Activated CD8-positive, alpha-beta T cell treated with anti-CD3 and anti-CD28 coated beads for 36 hours (primary cell): ENCODE results near the gene GPT2. TPM values are rescaled to one million over a fixed set of nuclear protein-coding genes. Genes with fewer than 3 reads are reported as not detected.

Source experiments
- ATAC-seq: fragments of 200-7000 bp; cut with Tn5 transposase; one replicate; pipeline ENCODE4 v1.10.0; 2021; ENCODE audit warnings: mild to moderate bottlenecking, moderate library complexity
- CTCF ChIA-PET: fragments of 350-600 bp; sonication (Branson Sonifier 250); formaldehyde crosslinking; loops from one replicate; lab custom pipeline; 2021; ENCODE audit warnings: antibody characterized with exemption; lab: Charles Lee
- POLR2A ChIA-PET: fragments of 350-600 bp; sonication (Branson Sonifier 250); formaldehyde crosslinking; loops from one replicate; lab custom pipeline; 2021; ENCODE audit warnings: antibody characterized with exemption; lab: Charles Lee
- DNase-seq: peaks from one replicate; pipeline ENCODE4 v3.0.0-alpha.2; 2020
- H3K27ac Mint-ChIP-seq: one replicate; pipeline ENCODE4 v1.8.0; 2021; ENCODE audit warnings: mild to moderate bottlenecking, mixed read lengths
- H3K27me3 Mint-ChIP-seq: one replicate; pipeline ENCODE4 v1.8.0; 2021; ENCODE audit warnings: mixed read lengths
- H3K36me3 Mint-ChIP-seq: one replicate; pipeline ENCODE4 v1.8.0; 2021; ENCODE audit warnings: low read depth, mixed read lengths
- H3K4me1 Mint-ChIP-seq: one replicate; pipeline ENCODE4 v1.8.0; 2021; ENCODE audit warnings: low read depth, mixed read lengths
- H3K4me3 Mint-ChIP-seq: one replicate; pipeline ENCODE4 v1.8.0; 2021; ENCODE audit warnings: mild to moderate bottlenecking, moderate library complexity, mixed read lengths
- H3K9me3 Mint-ChIP-seq: one replicate; pipeline ENCODE4 v1.8.0; 2021; ENCODE audit warnings: mixed read lengths
- intact Hi-C: fragments of 100-400 bp; cut with micrococcal nuclease; formaldehyde crosslinking; loops from one replicate; pipeline ENCODE4 v1.10.0; 2022
- total RNA-seq, 2 experiments: library from RNA; stranded (reverse); gene quantifications; one replicate each; pipeline ENCODE4 v1.2.3, GENCODE V29; 2021
- TF ChIP-seq, protein P1 (sequence below): fragments of 200-600 bp; IDR thresholded peaks from one replicate; pipeline ENCODE4 v1.8.0; 2022; ENCODE audit warnings: antibody characterized with exemption, mild to moderate bottlenecking

Gene GPT2
- total RNA-seq, 2 experiments from 2014 or later: 39.3 to 50.6 TPM

DNA sequence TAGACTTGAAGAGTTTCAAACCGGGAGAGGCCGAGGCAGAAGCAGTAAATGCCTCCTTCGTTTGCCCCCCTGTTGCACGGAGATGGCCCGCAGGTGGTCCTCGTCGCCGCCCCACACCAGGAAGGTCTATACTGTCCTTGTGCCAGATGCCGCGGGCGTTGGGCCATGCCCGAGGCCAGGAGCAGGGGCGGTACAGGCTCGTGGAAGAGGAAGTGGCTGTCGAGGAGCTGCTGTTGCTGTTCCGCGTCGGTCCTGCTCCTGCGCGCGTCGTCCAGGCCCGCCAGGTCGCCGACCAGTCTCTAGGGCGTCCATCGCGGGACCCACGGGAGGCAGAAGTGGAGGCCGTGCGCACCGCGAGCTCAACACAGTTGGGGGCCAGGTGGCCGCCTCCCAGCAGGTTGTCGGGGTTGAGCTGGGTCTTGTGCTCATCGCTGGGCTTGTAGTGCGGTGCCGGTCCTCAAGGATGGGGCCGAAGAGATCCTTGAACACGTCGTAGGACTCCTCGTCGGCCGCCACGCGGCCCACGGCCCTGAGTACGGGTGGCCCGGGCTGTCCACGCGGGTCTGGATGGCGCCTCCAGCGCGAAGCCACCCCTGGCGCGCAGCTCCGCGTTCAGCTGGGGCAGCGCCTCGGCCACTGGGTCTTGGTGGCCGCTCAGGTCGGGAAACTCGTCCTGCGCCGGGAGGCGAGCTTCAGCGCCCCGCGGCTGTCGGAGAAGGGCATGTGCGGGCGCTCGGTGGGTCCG lies 40.1 kb upstream of the GPT2 start:
- ATAC-seq: no peak
- TF ChIP-seq, protein P1, sequence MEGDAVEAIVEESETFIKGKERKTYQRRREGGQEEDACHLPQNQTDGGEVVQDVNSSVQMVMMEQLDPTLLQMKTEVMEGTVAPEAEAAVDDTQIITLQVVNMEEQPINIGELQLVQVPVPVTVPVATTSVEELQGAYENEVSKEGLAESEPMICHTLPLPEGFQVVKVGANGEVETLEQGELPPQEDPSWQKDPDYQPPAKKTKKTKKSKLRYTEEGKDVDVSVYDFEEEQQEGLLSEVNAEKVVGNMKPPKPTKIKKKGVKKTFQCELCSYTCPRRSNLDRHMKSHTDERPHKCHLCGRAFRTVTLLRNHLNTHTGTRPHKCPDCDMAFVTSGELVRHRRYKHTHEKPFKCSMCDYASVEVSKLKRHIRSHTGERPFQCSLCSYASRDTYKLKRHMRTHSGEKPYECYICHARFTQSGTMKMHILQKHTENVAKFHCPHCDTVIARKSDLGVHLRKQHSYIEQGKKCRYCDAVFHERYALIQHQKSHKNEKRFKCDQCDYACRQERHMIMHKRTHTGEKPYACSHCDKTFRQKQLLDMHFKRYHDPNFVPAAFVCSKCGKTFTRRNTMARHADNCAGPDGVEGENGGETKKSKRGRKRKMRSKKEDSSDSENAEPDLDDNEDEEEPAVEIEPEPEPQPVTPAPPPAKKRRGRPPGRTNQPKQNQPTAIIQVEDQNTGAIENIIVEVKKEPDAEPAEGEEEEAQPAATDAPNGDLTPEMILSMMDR: no peak
- DNase-seq: no peak
- ChIA-PET POLR2A (no interaction called here), CTCF (interaction anchor here (2.4 kb wide), 1 partner anchor 86 kb away, joined by 7 read pairs; no protein-coding TSS in a partner anchor)
- H3K27ac Mint-ChIP-seq: no peak overlapping the region
- H3K27me3 Mint-ChIP-seq: peaks cover 12% of the 10 kb centered on the region
- H3K4me1 Mint-ChIP-seq: no peaks in the 10 kb centered on the region
- H3K4me3 Mint-ChIP-seq: no peak overlapping the region
- no peaks in the 10 kb centered on the region for H3K9me3 Mint-ChIP-seq
- peaks cover 2% of the 10 kb centered on the region for H3K36me3 Mint-ChIP-seq
- intact Hi-C loops: no loop called here

GRCh38 chr16:46844771-46845170 lies 39.4 kb upstream of the GPT2 start:
- Mint-ChIP-seq H3K27ac (no peak overlapping the region), H3K36me3 (peaks cover 2% of the 10 kb centered on the region), H3K4me1 (no peaks in the 10 kb centered on the region), H3K27me3 (peaks cover 12% of the 10 kb centered on the region), H3K4me3 (no peak overlapping the region), H3K9me3 (no peaks in the 10 kb centered on the region)
- TF ChIP-seq, protein P1: no peak
- ATAC-seq (no peak), DNase-seq (no peak)
- POLR2A ChIA-PET: no interaction called here
- intact Hi-C loops: no loop called here
- CTCF ChIA-PET: interaction anchor here (0.8 to 2.4 kb wide), 2 partner anchors 85 to 171 kb away, joined by 3 to 7 read pairs; no protein-coding TSS in a partner anchor

- TF ChIP-seq, protein P1: no peak
- CTCF ChIA-PET: interaction anchor here (0.9 to 2.4 kb wide), 3 partner anchors 8 to 84 kb away, joined by 4 to 7 read pairs (median 4); no protein-coding TSS in a partner anchor
- peaks cover 12% of the 10 kb centered on the region for H3K27me3 Mint-ChIP-seq
Measured at GRCh38 chr16:46845952-46846351, 38.2 kb upstream of the GPT2 start.

GRCh38 chr16:46848768-46849764 lies 35.1 kb upstream of the GPT2 start:
- ATAC-seq (no peak), DNase-seq (no peak)
- H3K27ac Mint-ChIP-seq: no peak overlapping the region
- H3K4me3 Mint-ChIP-seq: no peak overlapping the region
- H3K27me3 Mint-ChIP-seq: peaks cover 12% of the 10 kb centered on the region
- ChIA-PET POLR2A (no interaction called here), CTCF (interaction anchor here (1.0 kb wide), 1 partner anchor 176 kb away, joined by 4 read pairs; no protein-coding TSS in a partner anchor)
- H3K4me1 Mint-ChIP-seq: no peaks in the 10 kb centered on the region
- no peaks in the 10 kb centered on the region for H3K36me3 Mint-ChIP-seq
- intact Hi-C loops: no loop called here
- no peaks in the 10 kb centered on the region for H3K9me3 Mint-ChIP-seq
- TF ChIP-seq, protein P1: no peak

More at GRCh38 chr16:46845952-46846351, 38.2 kb upstream of the GPT2 start:
- no peaks in the 10 kb centered on the region for H3K4me1 Mint-ChIP-seq
- peaks cover 2% of the 10 kb centered on the region for H3K36me3 Mint-ChIP-seq
- no peaks in the 10 kb centered on the region for H3K9me3 Mint-ChIP-seq
- DNase-seq: no peak
- POLR2A ChIA-PET: no interaction called here
- intact Hi-C loops: no loop called here
- H3K27ac Mint-ChIP-seq: no peak overlapping the region
- no peak for ATAC-seq
- H3K4me3 Mint-ChIP-seq: no peak overlapping the region
